ENCODE data around the gene CLIC6. TPM values are rescaled to one million over a fixed set of nuclear protein-coding genes. Genes with fewer than 3 reads are reported as not detected.

The CLIC6 gene
- total and polyA plus RNA-seq, 4 donors = 15.1 to 63.9 (median 30.6) TPM

DNA sequence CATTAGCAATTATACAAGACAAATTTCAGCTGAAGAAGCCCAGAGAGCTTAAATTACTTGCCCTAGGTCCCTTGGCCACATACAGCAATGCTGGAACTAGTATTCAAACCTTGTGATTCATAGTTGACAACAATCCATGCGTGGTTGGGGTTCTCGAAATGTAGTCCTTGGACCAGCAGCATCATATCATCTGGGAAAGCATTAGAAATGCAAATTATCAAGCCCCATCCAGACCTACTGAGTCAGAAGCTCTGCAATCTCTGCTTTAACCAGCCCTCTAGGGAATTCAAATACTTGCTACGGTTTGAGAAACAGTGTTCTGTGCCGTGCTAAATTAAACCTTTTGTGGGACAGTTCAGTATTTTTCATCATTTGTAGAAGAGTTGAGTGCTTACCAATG lies 65.1 kb downstream of the CLIC6 start:
- Histone ChIP-seq H3K4me1 (ENCODE audit: control insufficient read depth in 5 of 5, insufficient read depth in 5 of 5, low read length in 5 of 5) (no peaks in the 10 kb centered on the region), H3K27ac (ENCODE audit: low read depth in 1 of 2, low read length in 1 of 2) (no peak overlapping the region), H3K36me3 (ENCODE audit: control insufficient read depth in 4 of 4, insufficient read depth in 4 of 4, low read length in 4 of 4) (no peaks in the 10 kb centered on the region), H3K27me3 (ENCODE audit: control insufficient read depth in 3 of 3, insufficient read depth in 3 of 3, low read length in 2 of 3) (peaks cover 0 to 7% (median 0%) of the 10 kb centered on the region in 3 donors), H3K9me3 (ENCODE audit: control insufficient read depth in 4 of 4, insufficient read depth in 3 of 4, low read length in 3 of 4) (no peaks in the 10 kb centered on the region), H3K9ac (ENCODE audit: insufficient read depth in 1 of 2, low read length in 2 of 2) (no peak overlapping the region), H3K4me3 (no peak overlapping the region)
- ATAC-seq (ENCODE audit: insufficient read depth, low FRiP score) (no peak), DNase-seq (no peak)
- 95 to 96% methylated on average over 4 of the region's 4 CpGs for WGBS, 2 donors
- TF ChIP-seq, protein P1, sequence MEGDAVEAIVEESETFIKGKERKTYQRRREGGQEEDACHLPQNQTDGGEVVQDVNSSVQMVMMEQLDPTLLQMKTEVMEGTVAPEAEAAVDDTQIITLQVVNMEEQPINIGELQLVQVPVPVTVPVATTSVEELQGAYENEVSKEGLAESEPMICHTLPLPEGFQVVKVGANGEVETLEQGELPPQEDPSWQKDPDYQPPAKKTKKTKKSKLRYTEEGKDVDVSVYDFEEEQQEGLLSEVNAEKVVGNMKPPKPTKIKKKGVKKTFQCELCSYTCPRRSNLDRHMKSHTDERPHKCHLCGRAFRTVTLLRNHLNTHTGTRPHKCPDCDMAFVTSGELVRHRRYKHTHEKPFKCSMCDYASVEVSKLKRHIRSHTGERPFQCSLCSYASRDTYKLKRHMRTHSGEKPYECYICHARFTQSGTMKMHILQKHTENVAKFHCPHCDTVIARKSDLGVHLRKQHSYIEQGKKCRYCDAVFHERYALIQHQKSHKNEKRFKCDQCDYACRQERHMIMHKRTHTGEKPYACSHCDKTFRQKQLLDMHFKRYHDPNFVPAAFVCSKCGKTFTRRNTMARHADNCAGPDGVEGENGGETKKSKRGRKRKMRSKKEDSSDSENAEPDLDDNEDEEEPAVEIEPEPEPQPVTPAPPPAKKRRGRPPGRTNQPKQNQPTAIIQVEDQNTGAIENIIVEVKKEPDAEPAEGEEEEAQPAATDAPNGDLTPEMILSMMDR (IDR thresholded peaks at IDR 0.05; ENCODE audit: control extremely low read depth, extremely low read depth) = no peak

GRCh38 chr21:34734696-34735095 lies 65.9 kb downstream of the CLIC6 start:
- H3K27ac ChIP-seq (ENCODE audit: low read depth in 1 of 2, low read length in 1 of 2) = no peak overlapping the region

DNA sequence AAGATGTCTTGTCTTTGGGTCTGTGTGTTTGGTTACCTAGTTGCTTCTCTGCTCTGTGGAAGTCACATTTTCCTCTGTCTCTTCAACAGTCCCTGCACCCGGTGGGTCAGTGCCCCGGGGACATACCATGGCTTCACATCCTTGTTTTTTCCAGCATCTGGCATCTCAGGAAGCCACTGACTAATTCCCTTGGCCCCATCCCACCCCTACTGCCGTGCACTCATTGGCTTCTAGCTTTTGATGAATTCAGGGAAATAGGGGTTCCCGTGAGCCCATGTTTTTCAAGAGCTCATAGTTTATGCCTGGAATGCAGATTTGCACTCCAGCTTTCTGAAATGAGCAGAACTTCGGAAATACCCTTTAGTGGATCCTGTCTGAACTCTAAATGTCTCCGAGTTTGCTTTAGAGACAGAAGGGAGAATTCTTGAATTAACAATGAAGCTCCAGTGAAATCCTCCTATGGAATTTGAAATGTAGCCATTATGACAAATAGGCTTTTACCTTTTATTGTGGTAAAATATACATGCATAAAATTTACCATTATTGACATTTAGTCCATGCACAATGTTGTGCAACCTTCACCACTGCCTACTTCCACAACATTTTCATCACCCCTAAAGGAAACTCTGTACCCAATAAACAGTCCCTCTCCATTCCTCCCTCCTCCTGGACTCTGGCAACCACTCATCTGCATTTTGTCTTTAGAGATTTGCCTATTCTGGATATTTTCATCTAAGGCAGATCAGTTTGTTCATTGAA lies 67.5 kb downstream of the CLIC6 start:
- no peaks in the 10 kb centered on the region for H3K9me3 ChIP-seq (ENCODE audit: control insufficient read depth in 4 of 4, insufficient read depth in 3 of 4, low read length in 3 of 4)
- H3K4me3 ChIP-seq = no peak overlapping the region
- peaks cover 0 to 7% (median 0%) of the 10 kb centered on the region in 3 donors for H3K27me3 ChIP-seq (ENCODE audit: control insufficient read depth in 3 of 3, insufficient read depth in 3 of 3, low read length in 2 of 3)
- no peak overlapping the region for H3K27ac ChIP-seq (ENCODE audit: low read depth in 1 of 2, low read length in 1 of 2)
- 75 to 89% methylated on average over 6 of the region's 6 CpGs for WGBS, 2 donors
- ATAC-seq (ENCODE audit: insufficient read depth, low FRiP score) (no peak), DNase-seq (no peak)
- no peaks in the 10 kb centered on the region for H3K4me1 ChIP-seq (ENCODE audit: control insufficient read depth in 5 of 5, insufficient read depth in 5 of 5, low read length in 5 of 5)
- H3K9ac ChIP-seq (ENCODE audit: insufficient read depth in 1 of 2, low read length in 2 of 2) = no peak overlapping the region
- TF ChIP-seq, protein P1 (IDR thresholded peaks at IDR 0.05; ENCODE audit: control extremely low read depth, extremely low read depth) = no peak
- no peaks in the 10 kb centered on the region for H3K36me3 ChIP-seq (ENCODE audit: control insufficient read depth in 4 of 4, insufficient read depth in 4 of 4, low read length in 4 of 4)

More at GRCh38 chr21:34734696-34735095, 65.9 kb downstream of the CLIC6 start:
- H3K36me3 ChIP-seq (ENCODE audit: control insufficient read depth in 4 of 4, insufficient read depth in 4 of 4, low read length in 4 of 4) = no peaks in the 10 kb centered on the region
- H3K9ac ChIP-seq (ENCODE audit: insufficient read depth in 1 of 2, low read length in 2 of 2) = no peak overlapping the region
- 91 to 97% methylated on average over 7 of the region's 7 CpGs for WGBS, 2 donors
- H3K4me3 ChIP-seq = no peak overlapping the region
- ATAC-seq (ENCODE audit: insufficient read depth, low FRiP score) (no peak), DNase-seq (no peak)
- TF ChIP-seq, protein P1 (IDR thresholded peaks at IDR 0.05; ENCODE audit: control extremely low read depth, extremely low read depth) = no peak
- H3K9me3 ChIP-seq (ENCODE audit: control insufficient read depth in 4 of 4, insufficient read depth in 3 of 4, low read length in 3 of 4) = no peaks in the 10 kb centered on the region
- H3K27me3 ChIP-seq (ENCODE audit: control insufficient read depth in 3 of 3, insufficient read depth in 3 of 3, low read length in 2 of 3) = peaks cover 0 to 7% (median 0%) of the 10 kb centered on the region in 3 donors
- H3K4me1 ChIP-seq (ENCODE audit: control insufficient read depth in 5 of 5, insufficient read depth in 5 of 5, low read length in 5 of 5) = no peaks in the 10 kb centered on the region
